Astrocyte (in vitro differentiated cells and primary cell): ENCODE results near the gene ARMCX6. TPM values are rescaled to one million over a fixed set of nuclear protein-coding genes. Genes with fewer than 3 reads are reported as not detected.
"Not testable (repeated sequence)": the region's sequence is repeated elsewhere in the genome, so short reads cannot be mapped to it uniquely, and the experiment has no call there.

Experiments
- DNase-seq: peaks from one replicate; pipeline ENCODE4 v3.0.0-alpha.2; 2010; ENCODE audit warnings: low read depth
- FAIRE-seq: peaks from 2 replicates; lab custom pipeline; 2011; peaks lifted over from hg19 to GRCh38; lab: Jason Lieb, UNC
- H2AFZ ChIP-seq: 2 replicates; pipeline ENCODE4 v1.6.0; 2012; ENCODE audit warnings: low read depth, low read length, inconsistent platforms
- H3K27ac ChIP-seq: 2 replicates; pipeline ENCODE4 v1.5.1; 2011; ENCODE audit warnings: low read depth, low read length, inconsistent platforms
- H3K27me3 ChIP-seq: 2 replicates; pipeline ENCODE4 v1.6.0; 2011; ENCODE audit warnings: low read length, inconsistent platforms; ENCODE audit not compliant: insufficient read depth
- H3K36me3 ChIP-seq: 2 replicates; pipeline ENCODE4 v1.5.1; 2011; ENCODE audit warnings: low read length, inconsistent platforms; ENCODE audit not compliant: insufficient read depth
- H3K4me1 ChIP-seq: 2 replicates; pipeline ENCODE4 v1.5.1; 2011; ENCODE audit warnings: low read length, inconsistent platforms; ENCODE audit not compliant: insufficient read depth
- H3K4me2 ChIP-seq: 2 replicates; pipeline ENCODE4 v1.6.0; 2012; ENCODE audit warnings: low read length, inconsistent platforms
- H3K4me3 ChIP-seq: 2 replicates; pipeline ENCODE4 v1.5.1; 2011; ENCODE audit warnings: low read depth, mild to moderate bottlenecking, low read length, inconsistent platforms; ENCODE audit not compliant: insufficient read depth
- H3K79me2 ChIP-seq: 2 replicates; pipeline ENCODE4 v1.6.0; 2012; ENCODE audit warnings: mild to moderate bottlenecking, low read length, inconsistent platforms; ENCODE audit not compliant: insufficient read depth
- H3K9ac ChIP-seq: 2 replicates; pipeline ENCODE4 v1.6.0; 2012; ENCODE audit warnings: mild to moderate bottlenecking, low read length, inconsistent platforms
- H3K9me3 ChIP-seq: 2 replicates; pipeline ENCODE4 v1.5.1; 2012; ENCODE audit warnings: low read depth, mild to moderate bottlenecking, low read length, inconsistent platforms; ENCODE audit not compliant: insufficient read depth
- H4K20me1 ChIP-seq: 2 replicates; pipeline ENCODE4 v1.6.0; 2012; ENCODE audit warnings: low read length, inconsistent platforms; ENCODE audit not compliant: insufficient read depth
- H3K27ac Mint-ChIP-seq: one replicate; pipeline ENCODE4 v1.8.0; 2021; ENCODE audit warnings: mild to moderate bottlenecking, mixed read lengths; ENCODE audit not compliant: unreplicated experiment
- H3K27me3 Mint-ChIP-seq: one replicate; pipeline ENCODE4 v1.8.0; 2021; ENCODE audit warnings: low read depth, mixed read lengths; ENCODE audit not compliant: unreplicated experiment
- H3K36me3 Mint-ChIP-seq: one replicate; pipeline ENCODE4 v1.8.0; 2021; ENCODE audit warnings: low read depth, mixed read lengths; ENCODE audit not compliant: unreplicated experiment
- H3K4me1 Mint-ChIP-seq: one replicate; pipeline ENCODE4 v1.8.0; 2021; ENCODE audit warnings: low read depth, mixed read lengths; ENCODE audit not compliant: unreplicated experiment
- H3K4me3 Mint-ChIP-seq: one replicate; pipeline ENCODE4 v1.8.0; 2021; ENCODE audit warnings: mild to moderate bottlenecking, moderate library complexity, mixed read lengths; ENCODE audit not compliant: unreplicated experiment
- H3K9me3 Mint-ChIP-seq: one replicate; pipeline ENCODE4 v1.8.0; 2021; ENCODE audit warnings: mild to moderate bottlenecking, mixed read lengths; ENCODE audit not compliant: unreplicated experiment
- CTCF ChIP-seq: IDR thresholded peaks from 2 replicates; pipeline ENCODE4 v1.5.1; 2011; ENCODE audit warnings: low read depth, mild to moderate bottlenecking, inconsistent platforms, low read length, moderate library complexity; ENCODE audit not compliant: insufficient read depth
- EZH2 ChIP-seq: IDR thresholded peaks from 2 replicates; pipeline ENCODE4 v1.6.1; 2012; ENCODE audit warnings: mild to moderate bottlenecking, low read length, inconsistent platforms; ENCODE audit not compliant: insufficient read depth
- total RNA-seq: library from RNA; stranded (reverse); gene quantifications from 2 replicates; pipeline ENCODE4 v1.2.1, GENCODE V29; 2021

ARMCX6 gene
- total RNA-seq, 1 donor from 2014 or later, result 71.2 TPM

- Mint-ChIP-seq H3K4me1 (no peaks in the 10 kb centered on the region), H3K36me3 (no peaks in the 10 kb centered on the region), H3K27me3 (no peaks in the 10 kb centered on the region), H3K27ac (no peak overlapping the region), H3K9me3 (no peaks in the 10 kb centered on the region), H3K4me3 (no peak overlapping the region)
- Histone ChIP-seq H3K9me3 (no peaks in the 10 kb centered on the region), H2AFZ (no peak overlapping the region), H4K20me1 (no peaks in the 10 kb centered on the region), H3K27ac (no peak overlapping the region), H3K79me2 (no peaks in the 10 kb centered on the region), H3K4me3 (no peak overlapping the region), H3K36me3 (no peaks in the 10 kb centered on the region), H3K4me2 (no peak overlapping the region), H3K9ac (no peak overlapping the region), H3K27me3 (no peaks in the 10 kb centered on the region), H3K4me1 (no peaks in the 10 kb centered on the region)
- TF ChIP-seq CTCF (no peak), EZH2 (no peak)
- DNase-seq (no peak), FAIRE-seq (peak; percentile 62)
Observed at GRCh38 chrX:101605146-101605545, 12.7 kb downstream of the ARMCX6 start.

GRCh38 chrX:101602077-101602476 lies 15.7 kb downstream of the ARMCX6 start:
- H3K79me2 ChIP-seq, result no peaks in the 10 kb centered on the region
- H3K36me3 ChIP-seq, result no peaks in the 10 kb centered on the region
- H3K4me2 ChIP-seq, result no peak overlapping the region
- no peak overlapping the region for H2AFZ ChIP-seq
- TF ChIP-seq EZH2, result no peak
- TF ChIP-seq CTCF, result no peak
- no peak overlapping the region for H3K9ac ChIP-seq
- H3K27me3 Mint-ChIP-seq, result peaks cover under 1% of the 10 kb centered on the region
- H3K27me3 ChIP-seq, result no peaks in the 10 kb centered on the region
- no peaks in the 10 kb centered on the region for H3K9me3 ChIP-seq
- H3K27ac Mint-ChIP-seq, result no peak overlapping the region
- H3K4me3 Mint-ChIP-seq, result no peak overlapping the region
- no peaks in the 10 kb centered on the region for H3K36me3 Mint-ChIP-seq
- no peaks in the 10 kb centered on the region for H4K20me1 ChIP-seq
- H3K4me3 ChIP-seq, result no peak overlapping the region
- no peaks in the 10 kb centered on the region for H3K4me1 ChIP-seq
- FAIRE-seq, result peak; percentile 84
- no peaks in the 10 kb centered on the region for H3K9me3 Mint-ChIP-seq
- no peak overlapping the region for H3K27ac ChIP-seq
- no peaks in the 10 kb centered on the region for H3K4me1 Mint-ChIP-seq
- DNase-seq, result no peak

- H2AFZ ChIP-seq, DNase-seq, H3K27ac Mint-ChIP-seq, H4K20me1 ChIP-seq, H3K4me2 ChIP-seq, H3K9me3 Mint-ChIP-seq, H3K27me3 Mint-ChIP-seq, H3K36me3 ChIP-seq, H3K4me1 ChIP-seq, H3K4me3 Mint-ChIP-seq, H3K9me3 ChIP-seq, H3K79me2 ChIP-seq, H3K9ac ChIP-seq, H3K36me3 Mint-ChIP-seq, H3K4me3 ChIP-seq, H3K27ac ChIP-seq, H3K4me1 Mint-ChIP-seq, H3K27me3 ChIP-seq: not testable (repeated sequence)
- peak; percentile 23 for FAIRE-seq
Observed at GRCh38 chrX:101599592-101599991, 18.2 kb downstream of the ARMCX6 start.
